Osteoblast (primary cell): ENCODE data around the gene NUDT8. TPM values are rescaled to one million over a fixed set of nuclear protein-coding genes. Genes with fewer than 3 reads are reported as not detected.
"Not testable (repeated sequence)": the region's sequence is repeated elsewhere in the genome, so short reads cannot be mapped to it uniquely, and the experiment has no call there.

ENCODE experiments used
- DNase-seq: peaks from one replicate; pipeline ENCODE4 v3.0.0; 2011; ENCODE audit warnings: low spot score, mixed read lengths; ENCODE audit not compliant: insufficient read length; ENCODE audit errors: missing footprints
- H2AFZ ChIP-seq: 2 replicates; pipeline ENCODE4 v1.6.0; 2011; ENCODE audit warnings: mild to moderate bottlenecking, low read length
- H3K27ac ChIP-seq: 2 replicates; pipeline ENCODE4 v1.5.1; 2011; ENCODE audit warnings: mild to moderate bottlenecking, low read depth, low read length, moderate library complexity
- H3K27me3 ChIP-seq: 2 replicates; pipeline ENCODE4 v1.6.0; 2012; ENCODE audit warnings: mild to moderate bottlenecking, control low read depth, inconsistent platforms, low read length, moderate library complexity; ENCODE audit not compliant: insufficient read depth
- H3K36me3 ChIP-seq: 2 replicates; pipeline ENCODE4 v1.5.1; 2011; ENCODE audit warnings: mild to moderate bottlenecking, low read length, control low read depth, moderate library complexity; ENCODE audit not compliant: insufficient read depth
- H3K4me1 ChIP-seq: 2 replicates; pipeline ENCODE4 v1.5.1; 2011; ENCODE audit warnings: mild to moderate bottlenecking, low read length, control low read depth, moderate library complexity; ENCODE audit not compliant: insufficient read depth
- H3K4me2 ChIP-seq: 2 replicates; pipeline ENCODE4 v1.6.0; 2011; ENCODE audit warnings: mild to moderate bottlenecking, low read length; ENCODE audit not compliant: insufficient read depth
- H3K4me3 ChIP-seq: fragments of 200-600 bp; sonication (generic); 3 replicates; pipeline ENCODE4 v1.5.1; 2012; ENCODE audit warnings: mild to moderate bottlenecking, low read length, inconsistent platforms; ENCODE audit not compliant: insufficient read depth
- H3K79me2 ChIP-seq: 2 replicates; pipeline ENCODE4 v1.6.0; 2012; ENCODE audit warnings: mild to moderate bottlenecking, low read length, control low read depth, inconsistent platforms; ENCODE audit not compliant: insufficient read depth
- H3K9me3 ChIP-seq: 2 replicates; pipeline ENCODE4 v1.5.1; 2011; ENCODE audit warnings: low read depth, low read length, control low read depth
- H4K20me1 ChIP-seq: 2 replicates; pipeline ENCODE4 v1.6.0; 2012; ENCODE audit warnings: mild to moderate bottlenecking, low read length, control low read depth; ENCODE audit not compliant: insufficient read depth
- CTCF ChIP-seq: IDR thresholded peaks from 2 replicates; pipeline ENCODE4 v1.5.1; 2011; ENCODE audit warnings: mild to moderate bottlenecking, low read depth, low read length, moderate library complexity; ENCODE audit errors: extremely low read depth
- total RNA-seq: library from RNA; depleted of rRNA; stranded (reverse); fragments of >200 nt; gene quantifications from 2 replicates; pipeline ENCODE4 v1.2.3, GENCODE V29; 2012

NUDT8 gene
- total RNA-seq, 1 donor = 4.7 TPM

- H3K9me3 ChIP-seq = no peaks in the 10 kb centered on the region
- H3K4me2 ChIP-seq = no peak overlapping the region
- H3K79me2 ChIP-seq = no peaks in the 10 kb centered on the region
- no peak overlapping the region for H3K4me3 ChIP-seq
- no peak overlapping the region for H2AFZ ChIP-seq
- no peaks in the 10 kb centered on the region for H3K36me3 ChIP-seq
- DNase-seq = no peak
- no peaks in the 10 kb centered on the region for H3K4me1 ChIP-seq
- peaks cover under 1% of the 10 kb centered on the region for H3K27me3 ChIP-seq
- no peak for TF ChIP-seq CTCF
- no peak overlapping the region for H3K27ac ChIP-seq
- H4K20me1 ChIP-seq = no peaks in the 10 kb centered on the region
These were observed 35.3 kb downstream of the NUDT8 start for GRCh38 chr11:67594480-67594879.

- H3K79me2 ChIP-seq = no peaks in the 10 kb centered on the region
- H4K20me1 ChIP-seq = no peaks in the 10 kb centered on the region
- no peaks in the 10 kb centered on the region for H3K36me3 ChIP-seq
- TF ChIP-seq CTCF = no peak
- H3K27ac ChIP-seq = no peak overlapping the region
- H3K4me2 ChIP-seq = no peak overlapping the region
- H3K4me3 ChIP-seq = no peak overlapping the region
- no peak overlapping the region for H2AFZ ChIP-seq
- no peaks in the 10 kb centered on the region for H3K4me1 ChIP-seq
- no peak for DNase-seq
- no peaks in the 10 kb centered on the region for H3K27me3 ChIP-seq
- H3K9me3 ChIP-seq = no peaks in the 10 kb centered on the region
These were observed 36.2 kb downstream of the NUDT8 start for GRCh38 chr11:67593565-67593905.

DNA sequence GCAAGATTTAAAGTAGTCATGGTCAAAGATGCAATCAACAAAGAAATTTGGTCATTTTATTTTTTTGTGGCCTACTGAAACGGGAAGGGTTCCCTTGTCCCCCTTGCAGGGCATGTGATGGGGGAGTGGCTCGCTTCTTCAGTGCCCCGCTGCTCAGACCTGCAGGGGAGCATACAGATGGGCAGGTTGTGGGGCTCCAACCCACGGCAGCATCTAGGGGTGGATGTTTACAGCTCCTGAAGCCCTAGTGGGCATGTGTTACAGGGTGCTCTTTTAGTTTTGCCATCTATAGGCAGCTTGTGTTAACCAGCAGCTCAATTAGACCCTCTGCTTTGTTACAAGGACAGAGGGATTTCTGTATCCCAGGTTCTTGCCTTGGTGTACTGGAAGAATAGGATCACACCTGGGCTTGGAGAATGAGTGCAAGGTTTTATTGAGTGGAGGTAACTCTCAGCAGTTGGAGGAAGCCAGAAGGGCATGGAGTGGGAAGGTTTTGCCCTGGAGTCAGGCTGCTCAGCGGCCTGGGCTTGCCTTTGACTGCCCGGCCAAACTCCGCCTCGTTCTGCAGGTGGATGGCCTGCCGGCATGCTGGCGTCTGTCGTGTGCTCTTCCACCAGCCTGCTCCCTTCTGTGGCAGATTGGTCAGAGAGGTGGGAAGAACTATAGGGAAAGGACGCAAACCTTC is 36.7 kb downstream of the NUDT8 start:
- no peak for TF ChIP-seq CTCF
- Histone ChIP-seq H3K27me3 (no peaks in the 10 kb centered on the region), H3K79me2 (no peaks in the 10 kb centered on the region), H4K20me1 (no peaks in the 10 kb centered on the region), H2AFZ (no peak overlapping the region), H3K9me3 (no peaks in the 10 kb centered on the region), H3K36me3 (peaks cover 3% of the 10 kb centered on the region), H3K4me3 (no peak overlapping the region), H3K27ac (no peak overlapping the region), H3K4me2 (no peak overlapping the region), H3K4me1 (no peaks in the 10 kb centered on the region)
- DNase-seq = no peak

DNA sequence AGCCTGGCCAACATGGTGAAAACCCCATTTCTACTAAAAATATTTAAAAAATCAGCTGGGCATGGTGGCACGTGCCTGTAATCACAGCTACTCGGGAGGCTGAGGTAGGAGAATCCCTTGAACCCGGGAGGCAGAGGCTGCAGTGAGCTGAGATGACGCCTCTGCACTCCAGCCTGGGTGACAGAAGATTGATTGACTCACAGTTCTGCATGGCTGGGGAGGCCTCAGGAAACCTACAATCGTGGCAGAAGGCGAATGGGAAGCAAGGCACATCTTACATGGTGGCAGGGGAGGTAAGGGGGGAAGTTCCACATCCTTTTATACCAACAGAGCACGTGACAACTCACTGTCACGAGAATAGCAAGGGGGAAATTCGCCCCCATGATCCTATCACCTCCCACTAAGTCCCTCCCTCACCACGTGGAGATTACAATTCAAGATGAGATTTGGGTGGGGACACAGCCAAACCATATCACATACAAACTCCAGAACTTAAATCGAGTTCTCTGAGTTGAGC is 40.8 kb downstream of the NUDT8 start:
- H2AFZ ChIP-seq, H3K9me3 ChIP-seq, H3K4me1 ChIP-seq, H3K4me3 ChIP-seq, H3K4me2 ChIP-seq, H3K27ac ChIP-seq, DNase-seq, H3K27me3 ChIP-seq: not testable (repeated sequence)
- Histone ChIP-seq H3K79me2 (peaks cover 15% of the 10 kb centered on the region), H3K36me3 (peaks cover 22% of the 10 kb centered on the region), H4K20me1 (peaks cover 13% of the 10 kb centered on the region)
